HG02981 (cell line): Measurements from ENCODE around the gene PITPNB.

Source experiments
- ATAC-seq: cut with Tn5 transposase; IDR thresholded peaks from one replicate; pipeline ENCODE4 v1.9.1; 2021; ENCODE audit warnings: mild to moderate bottlenecking, moderate library complexity; ENCODE audit not compliant: unreplicated experiment

PITPNB gene

GRCh38 chr22:27804470-27805297 is 114.4 kb downstream of the PITPNB start:
- ATAC-seq, result no peak

GRCh38 chr22:27803841-27804415 is 115.1 kb downstream of the PITPNB start:
- no peak for ATAC-seq

GRCh38 chr22:27802346-27803073 is 116.5 kb downstream of the PITPNB start:
- no peak for ATAC-seq
